HG03095 (cell line): ENCODE measurements around the gene REEP3.

Source experiments
- ATAC-seq: cut with Tn5 transposase; IDR thresholded peaks from one replicate; pipeline ENCODE4 v1.9.1; 2021; ENCODE audit warnings: moderate library complexity; ENCODE audit not compliant: unreplicated experiment

Gene REEP3

GRCh38 chr10:63505562-63505961 is 15.6 kb upstream of the REEP3 start:
- no peak for ATAC-seq

- ATAC-seq: no peak
Measured at GRCh38 chr10:63506554-63506953, 14.6 kb upstream of the REEP3 start.

- ATAC-seq: no peak
Measured at GRCh38 chr10:63515002-63515763, 6.0 kb upstream of the REEP3 start.

- ATAC-seq: no peak
Measured at GRCh38 chr10:63516207-63516606, 5.0 kb upstream of the REEP3 start.

- no peak for ATAC-seq
Measured at GRCh38 chr10:63518690-63519288, 2.4 kb upstream of the REEP3 start.

GRCh38 chr10:63521416-63522276 is 445 bp downstream of the REEP3 start:
- peak; percentile 63 for ATAC-seq

- ATAC-seq: no peak
Measured at GRCh38 chr10:63522277-63522687, 1.1 kb downstream of the REEP3 start.

GRCh38 chr10:63522995-63523394 is 1.8 kb downstream of the REEP3 start:
- no peak for ATAC-seq

- no peak for ATAC-seq
Measured at GRCh38 chr10:63525021-63525420, 3.8 kb downstream of the REEP3 start.

GRCh38 chr10:63527401-63527800 is 6.2 kb downstream of the REEP3 start:
- ATAC-seq: no peak

- no peak for ATAC-seq
Measured at GRCh38 chr10:63528084-63528744, 7.0 kb downstream of the REEP3 start.

GRCh38 chr10:63530409-63530808 is 9.2 kb downstream of the REEP3 start:
- ATAC-seq: no peak

GRCh38 chr10:63534723-63535122 is 13.5 kb downstream of the REEP3 start:
- no peak for ATAC-seq

GRCh38 chr10:63536698-63537097 is 15.5 kb downstream of the REEP3 start:
- ATAC-seq: no peak

GRCh38 chr10:63537536-63537935 is 16.3 kb downstream of the REEP3 start:
- no peak for ATAC-seq

- ATAC-seq: no peak
Measured at GRCh38 chr10:63539377-63539776, 18.2 kb downstream of the REEP3 start.

GRCh38 chr10:63539994-63540393 is 18.8 kb downstream of the REEP3 start:
- no peak for ATAC-seq

- no peak for ATAC-seq
Measured at GRCh38 chr10:63542835-63543575, 21.8 kb downstream of the REEP3 start.

- no peak for ATAC-seq
Measured at GRCh38 chr10:63543576-63543962, 22.4 kb downstream of the REEP3 start.

- no peak for ATAC-seq
Measured at GRCh38 chr10:63544418-63544817, 23.2 kb downstream of the REEP3 start.
